Right atrium auricular region (tissue), 2 donors: ENCODE data around the gene GABBR2. TPM values are rescaled to one million over a fixed set of nuclear protein-coding genes. Genes with fewer than 3 reads are reported as not detected.

Experiments used
- DNase-seq: peaks from one replicate; pipeline ENCODE4 v3.0.0-alpha.2; 2019; ENCODE audit warnings: low spot score
- H3K27ac ChIP-seq, 2 donors: fragments of 200-600 bp; sonication (generic); 1 replicate in 1 of 2; 2 replicates in 1 of 2; pipeline ENCODE4 v1.5.1; 2016 to 2019
- H3K27me3 ChIP-seq, 2 donors: fragments of 200-600 bp; sonication (generic); one replicate each; pipeline versions ENCODE4 v1.5.1 to v1.6.0; 2017 to 2019
- H3K36me3 ChIP-seq: fragments of 200-600 bp; sonication (generic); one replicate; pipeline ENCODE4 v1.5.1; 2016
- H3K4me1 ChIP-seq, 2 donors: fragments of 200-600 bp; sonication (generic); one replicate each; pipeline versions ENCODE4 v1.5.1 to v1.6.0; 2017 to 2019
- H3K4me3 ChIP-seq, 2 donors: fragments of 200-600 bp; sonication (generic); 1 replicate in 1 of 2; 2 replicates in 1 of 2; pipeline ENCODE4 v1.5.1; 2017 to 2019; ENCODE audit warnings: mild to moderate bottlenecking in 1 of 2, moderate library complexity in 1 of 2
- H3K9me3 ChIP-seq, 2 donors: fragments of 200-600 bp; sonication (generic); one replicate each; pipeline ENCODE4 v1.5.1; 2019
- CTCF ChIP-seq, 2 donors: fragments of 200-600 bp; sonication (generic); IDR thresholded peaks; one replicate each; pipeline ENCODE4 v1.5.1; 2019; ENCODE audit warnings: antibody characterized with exemption in 2 of 2
- total RNA-seq, 2 donors: library from RNA; depleted of rRNA; stranded (reverse); fragments of >200 nt; gene quantifications; one replicate each; pipeline ENCODE4 v1.1.0, GENCODE V29; 2016

Gene GABBR2
- total RNA-seq, 2 donors from 2014 or later: 0.22 TPM; not detected in 1

DNA sequence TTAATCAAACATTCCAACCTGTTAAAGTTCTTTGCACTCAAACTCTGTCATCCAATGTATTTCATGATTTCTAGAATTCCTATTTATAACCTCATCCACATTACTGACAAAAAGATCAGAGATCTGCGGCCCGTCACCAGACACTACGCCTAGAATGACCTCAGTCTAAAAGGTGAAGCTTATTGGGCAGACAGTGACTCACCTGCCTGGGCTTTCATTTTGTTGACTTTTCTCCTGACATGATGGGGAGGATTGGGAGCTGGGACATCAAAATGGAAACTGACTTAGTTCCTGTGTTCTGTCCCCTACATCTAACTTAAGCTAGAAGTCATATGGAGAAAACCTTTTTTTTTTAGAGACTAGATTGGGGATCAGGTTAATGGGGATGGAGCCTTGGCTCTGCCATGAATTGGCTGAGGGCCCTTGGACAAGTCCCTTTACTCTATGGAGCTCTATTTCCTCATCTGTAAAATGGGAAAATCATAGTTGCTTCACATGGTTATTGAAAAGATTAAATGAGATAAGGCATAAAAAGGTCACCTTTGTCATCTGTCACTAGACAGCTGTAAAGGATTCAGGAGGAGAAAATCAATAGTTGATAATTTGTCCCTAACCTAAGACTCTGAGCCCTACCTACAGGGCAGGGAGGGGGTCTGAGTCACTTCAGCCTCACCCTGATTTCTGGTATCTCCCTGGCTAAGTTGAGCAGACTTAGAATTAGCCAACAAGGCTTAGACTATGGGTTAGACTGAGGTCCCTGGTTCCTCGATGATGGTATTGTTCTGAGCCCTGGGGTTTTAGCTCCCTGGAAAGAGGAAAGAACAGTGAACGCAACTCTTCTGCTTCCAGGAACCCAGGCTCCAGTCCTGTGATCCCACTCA is 228.5 kb downstream of the GABBR2 start:
- H3K9me3 ChIP-seq: no peaks in the 10 kb centered on the region
- H3K27ac ChIP-seq: no peak overlapping the region
- no peaks in the 10 kb centered on the region for H3K36me3 ChIP-seq
- no peak overlapping the region for H3K4me3 ChIP-seq
- no peaks in the 10 kb centered on the region for H3K4me1 ChIP-seq
- no peak for TF ChIP-seq CTCF (IDR thresholded peaks at IDR 0.05)
- no peak for DNase-seq
- no peaks in the 10 kb centered on the region for H3K27me3 ChIP-seq

DNA sequence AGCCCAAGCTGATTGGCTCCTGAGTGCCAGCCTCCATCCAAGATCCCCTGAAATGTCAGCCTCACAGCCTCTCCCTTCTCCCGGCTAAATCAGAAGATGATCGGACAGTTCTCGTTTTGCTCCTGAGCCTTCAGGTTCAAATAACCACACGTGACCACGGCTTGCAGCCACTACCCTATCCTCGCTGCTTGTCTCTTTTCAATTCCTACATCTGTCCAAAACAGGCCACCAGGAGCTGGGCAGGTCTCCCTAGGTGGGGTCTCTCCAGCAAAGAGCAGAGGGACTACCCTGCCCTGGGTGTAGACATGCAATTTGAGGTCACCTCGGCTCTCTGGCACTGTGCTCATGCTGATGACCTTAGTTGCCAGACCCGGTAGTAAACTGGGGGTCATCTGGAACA is 229.3 kb downstream of the GABBR2 start:
- Histone ChIP-seq H3K4me3 (no peak overlapping the region), H3K27me3 (no peaks in the 10 kb centered on the region), H3K27ac (no peak overlapping the region), H3K9me3 (no peaks in the 10 kb centered on the region), H3K4me1 (no peaks in the 10 kb centered on the region), H3K36me3 (no peaks in the 10 kb centered on the region)
- TF ChIP-seq CTCF (IDR thresholded peaks at IDR 0.05): no peak
- no peak for DNase-seq

DNA sequence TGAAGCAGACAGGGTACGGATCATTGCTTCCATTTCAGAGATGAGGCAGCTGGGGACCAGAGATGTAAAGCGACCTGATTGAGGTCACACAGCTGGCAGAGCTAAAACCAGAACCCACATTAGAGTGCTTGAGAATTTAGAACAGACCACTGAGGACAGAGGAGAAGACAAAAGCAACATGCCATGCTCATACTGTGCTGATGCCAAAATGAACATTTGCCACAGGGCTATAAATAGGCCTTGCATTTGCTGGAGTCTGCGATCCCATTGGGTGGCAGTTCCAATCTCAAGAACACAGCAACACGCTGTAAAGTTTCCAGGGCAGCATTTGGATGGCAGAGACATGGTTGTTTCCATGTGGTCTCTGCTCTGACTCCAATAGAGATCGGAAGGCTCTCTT is 230.9 kb downstream of the GABBR2 start:
- no peaks in the 10 kb centered on the region for H3K27me3 ChIP-seq
- no peak for TF ChIP-seq CTCF (IDR thresholded peaks at IDR 0.05)
- no peaks in the 10 kb centered on the region for H3K4me1 ChIP-seq
- H3K36me3 ChIP-seq: no peaks in the 10 kb centered on the region
- no peak overlapping the region for H3K27ac ChIP-seq
- DNase-seq: no peak
- H3K9me3 ChIP-seq: no peaks in the 10 kb centered on the region
- no peak overlapping the region for H3K4me3 ChIP-seq

- no peak for DNase-seq
- H3K4me1 ChIP-seq: no peaks in the 10 kb centered on the region
- no peaks in the 10 kb centered on the region for H3K27me3 ChIP-seq
- no peak overlapping the region for H3K4me3 ChIP-seq
- TF ChIP-seq CTCF (IDR thresholded peaks at IDR 0.05): no peak
- H3K36me3 ChIP-seq: no peaks in the 10 kb centered on the region
- no peaks in the 10 kb centered on the region for H3K9me3 ChIP-seq
- H3K27ac ChIP-seq: no peak overlapping the region
These were observed 236.5 kb downstream of the GABBR2 start for GRCh38 chr9:98472216-98472615.

GRCh38 chr9:98471185-98471584 is 237.6 kb downstream of the GABBR2 start:
- Histone ChIP-seq H3K36me3 (no peaks in the 10 kb centered on the region), H3K9me3 (no peaks in the 10 kb centered on the region), H3K27ac (no peak overlapping the region), H3K4me3 (no peak overlapping the region), H3K27me3 (no peaks in the 10 kb centered on the region), H3K4me1 (no peaks in the 10 kb centered on the region)
- no peak for TF ChIP-seq CTCF (IDR thresholded peaks at IDR 0.05)
- DNase-seq: no peak
